Spleen (tissue), 11 donors: ENCODE data around the gene MED8. TPM values are rescaled to one million over a fixed set of nuclear protein-coding genes. Genes with fewer than 3 reads are reported as not detected.

ENCODE experiments used
- DNase-seq: peaks from one replicate; pipeline ENCODE4 v3.0.0-alpha.2; 2020
- H3K27ac ChIP-seq, 8 donors: fragments of 200-600 bp; sonication (generic) in 7 of 8; 1 replicate in 4 of 8; 2 replicates in 4 of 8; pipeline versions ENCODE4 v1.5.0 to v1.8.0; 2016 to 2021; ENCODE audit warnings: inconsistent platforms in 4 of 8, mild to moderate bottlenecking in 4 of 8, moderate library complexity in 1 of 8
- H3K27me3 ChIP-seq, 7 donors: fragments of 200-600 bp; sonication (generic) in 6 of 7; replicated peaks in 1 of 7; 1 replicate in 4 of 7; 2 replicates in 3 of 7; pipeline versions ENCODE4 v1.5.0 to v1.8.0; 2016 to 2021; ENCODE audit warnings: inconsistent platforms in 3 of 7, mild to moderate bottlenecking in 1 of 7
- H3K36me3 ChIP-seq, 6 donors: fragments of 200-600 bp; sonication (generic) in 5 of 6; 1 replicate in 4 of 6; 2 replicates in 2 of 6; pipeline versions ENCODE4 v1.5.0 to v1.8.0; 2016 to 2021; ENCODE audit warnings: inconsistent platforms in 2 of 6
- H3K4me1 ChIP-seq, 6 donors: fragments of 200-600 bp; sonication (generic) in 5 of 6; 1 replicate in 3 of 6; 2 replicates in 3 of 6; pipeline versions ENCODE4 v1.5.0 to v1.8.0; 2016 to 2021; ENCODE audit warnings: inconsistent platforms in 3 of 6
- H3K4me3 ChIP-seq, 8 donors: fragments of 200-600 bp; sonication (generic) in 7 of 8; 1 replicate in 4 of 8; 2 replicates in 4 of 8; pipeline versions ENCODE4 v1.5.0 to v1.8.0; 2016 to 2021; ENCODE audit warnings: inconsistent platforms in 4 of 8, mild to moderate bottlenecking in 4 of 8, moderate library complexity in 2 of 8
- H3K9me3 ChIP-seq, 8 donors: fragments of 200-600 bp; sonication (generic) in 7 of 8; 1 replicate in 4 of 8; 2 replicates in 4 of 8; pipeline versions ENCODE4 v1.5.0 to v1.8.0; 2016 to 2021; ENCODE audit warnings: inconsistent platforms in 4 of 8
- CTCF ChIP-seq, 11 experiments: fragments of 200-600 bp in 7 of 11; fragments of 450-650 bp in 4 of 11; sonication (generic) in 4 of 11; IDR thresholded peaks in 8 of 11; conservative IDR thresholded peaks in 3 of 11; 1 replicate in 7 of 11; 2 replicates in 4 of 11; pipeline versions ENCODE4 v1.4.0 to v1.8.0; 2016 to 2021; ENCODE audit warnings: antibody characterized with exemption in 11 of 11, inconsistent platforms in 4 of 11, mild to moderate bottlenecking in 1 of 11
- POLR2A ChIP-seq, 3 donors: fragments of 450-650 bp; IDR thresholded peaks; one replicate each; pipeline ENCODE4 v1.5.1; 2017; ENCODE audit warnings: antibody characterized with exemption in 3 of 3, mild to moderate bottlenecking in 1 of 3
- POLR2AphosphoS5 ChIP-seq, 3 donors: sonication (generic); formaldehyde crosslinking; IDR thresholded peaks; one replicate each; pipeline ENCODE4 v1.5.1; 2017; ENCODE audit warnings: antibody characterized with exemption in 3 of 3
- WGBS, 5 donors: extraction: QIAGEN DNeasy Blood & Tissue Kit in 3 of 5; methylation state at CpG; one replicate each; pipeline versions ENCODE4 v1.1.5 to v1.1.7; 2013 to 2018; 5-methylcytosine and 5-hydroxymethylcytosine counted together
- intact Hi-C: fragments of 100-400 bp; cut with DNase I; formaldehyde crosslinking; loops from one replicate; pipeline ENCODE4 v1.15.0; 2023; ENCODE audit warnings: low total_unique reads
- polyA plus RNA-seq, 3 donors: library from polyadenylated mRNA; stranded (reverse); fragments of 200-250 nt; gene quantifications; one replicate each; pipeline ENCODE4 v1.2.1, GENCODE V29; 2013
- total RNA-seq, 7 donors: library from RNA; depleted of rRNA in 3 of 7; stranded (reverse); fragments of >200 nt in 3 of 7; fragmentation: NEBNext Ultra II Directional in 4 of 7; extraction: Animal tissue kit (Norgen Biotek cat#: 25700) in 4 of 7; gene quantifications; one replicate each; pipeline versions ENCODE4 v1.1.0 to v1.2.1, GENCODE V29; 2016 to 2021
- donor health status: healthy with polysubstance abuse.
- donor health status: DM: no; HTN: no; CAD: no; lungs with moderate emphysema.
- donor health status: DM: no; HTN: no; CAD: no.
- donor health status: Bipolar disorder and iron deficiency.
- donor health status: healthy.
- donor health status: DM: no; HTN: no; CAD: no.
- donor health status: DM: yes; HTN: yes; CAD: no.

The MED8 gene
- total and polyA plus RNA-seq, 10 donors, result 18.3 to 38.3 (median 28.2) TPM

DNA sequence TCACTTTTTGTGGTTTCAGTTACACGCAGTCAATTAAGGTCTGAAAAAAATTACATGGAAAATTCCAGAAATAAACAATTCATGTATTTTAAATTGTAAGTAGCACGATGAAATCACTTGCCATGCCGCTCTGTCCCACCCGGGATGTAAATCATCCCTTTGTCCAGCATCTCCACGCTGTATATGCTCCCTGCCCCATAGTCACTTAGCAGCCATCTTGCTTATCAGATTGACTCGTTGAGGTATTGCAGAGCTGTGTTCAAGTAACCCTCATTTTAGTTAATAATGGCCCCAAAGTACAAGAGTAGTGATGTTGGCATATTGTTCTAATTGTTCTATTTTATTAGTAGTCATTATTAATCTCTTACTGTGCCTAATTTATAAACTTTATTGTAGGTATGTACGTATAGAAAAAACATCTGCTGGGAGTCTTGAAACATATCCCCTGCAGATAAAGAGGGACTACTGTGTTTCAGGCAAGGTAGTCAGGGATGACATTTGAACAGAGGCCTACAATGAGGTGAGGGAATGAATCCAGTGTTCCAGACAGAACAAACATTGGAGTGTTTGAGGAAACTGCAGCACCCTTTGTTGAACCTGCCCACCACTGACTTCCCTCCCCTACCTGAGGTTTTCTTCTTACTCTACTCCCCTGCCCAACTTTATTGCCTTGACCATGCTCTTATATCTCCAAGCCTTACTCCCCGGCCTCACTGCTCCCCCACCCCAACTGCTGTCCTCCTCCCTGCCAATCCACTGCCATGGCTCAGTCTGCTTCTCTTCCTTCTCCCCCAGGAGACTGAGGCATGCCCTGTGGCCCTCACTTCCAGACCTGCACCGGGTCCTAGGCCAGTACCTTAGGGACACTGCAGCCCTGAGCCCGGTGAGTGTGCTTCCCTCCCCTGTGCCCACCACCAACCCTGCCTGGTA, 37.9 kb downstream of the MED8 start:
- DNase-seq, result no peak
- H3K4me1 ChIP-seq, result peaks cover 0 to 7% (median 0%) of the 10 kb centered on the region in 6 donors
- no peaks in the 10 kb centered on the region for H3K27me3 ChIP-seq
- intact Hi-C loops, result no loop called here
- 85 to 90% (median 88%) methylated on average over 10 of the region's 10 CpGs for WGBS, 5 donors
- TF ChIP-seq POLR2AphosphoS5 (IDR thresholded peaks at IDR 0.05) (no peak), POLR2A (IDR thresholded peaks at IDR 0.05) (no peak), CTCF (IDR thresholded peaks at IDR 0.05 in 8 of 11, conservative IDR thresholded peaks at IDR 0.05 in 3 of 11) (no peak)
- H3K36me3 ChIP-seq, result peaks cover 0 to 4% (median 0%) of the 10 kb centered on the region in 6 donors
- no peaks in the 10 kb centered on the region for H3K9me3 ChIP-seq
- no peak overlapping the region for H3K27ac ChIP-seq
- no peak overlapping the region for H3K4me3 ChIP-seq

DNA sequence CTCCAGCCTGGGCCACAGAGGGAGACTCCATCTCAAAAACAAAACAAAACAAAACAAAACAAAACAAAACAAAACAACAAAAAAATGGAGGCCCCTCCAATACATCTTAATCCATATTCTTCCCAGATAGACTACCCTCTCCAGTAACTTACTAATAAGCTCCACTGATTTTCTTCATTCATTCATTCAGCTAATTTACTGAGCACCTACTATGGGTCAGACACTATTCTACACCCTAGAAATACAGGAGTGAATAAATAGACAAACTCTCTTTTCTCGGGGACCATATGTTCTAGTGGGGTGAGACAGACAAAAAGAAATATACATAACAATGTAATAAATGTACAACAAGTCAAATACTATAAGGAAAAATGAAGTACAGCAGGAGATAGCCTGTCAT, 38.6 kb downstream of the MED8 start:
- no peak overlapping the region for H3K4me3 ChIP-seq
- no peak for TF ChIP-seq POLR2AphosphoS5 (IDR thresholded peaks at IDR 0.05)
- TF ChIP-seq POLR2A (IDR thresholded peaks at IDR 0.05), result no peak
- TF ChIP-seq CTCF (IDR thresholded peaks at IDR 0.05 in 8 of 11, conservative IDR thresholded peaks at IDR 0.05 in 3 of 11), result no peak
- 80 to 95% (median 92%) methylated on average over 1 of the region's 1 CpG for WGBS, 5 donors

DNA sequence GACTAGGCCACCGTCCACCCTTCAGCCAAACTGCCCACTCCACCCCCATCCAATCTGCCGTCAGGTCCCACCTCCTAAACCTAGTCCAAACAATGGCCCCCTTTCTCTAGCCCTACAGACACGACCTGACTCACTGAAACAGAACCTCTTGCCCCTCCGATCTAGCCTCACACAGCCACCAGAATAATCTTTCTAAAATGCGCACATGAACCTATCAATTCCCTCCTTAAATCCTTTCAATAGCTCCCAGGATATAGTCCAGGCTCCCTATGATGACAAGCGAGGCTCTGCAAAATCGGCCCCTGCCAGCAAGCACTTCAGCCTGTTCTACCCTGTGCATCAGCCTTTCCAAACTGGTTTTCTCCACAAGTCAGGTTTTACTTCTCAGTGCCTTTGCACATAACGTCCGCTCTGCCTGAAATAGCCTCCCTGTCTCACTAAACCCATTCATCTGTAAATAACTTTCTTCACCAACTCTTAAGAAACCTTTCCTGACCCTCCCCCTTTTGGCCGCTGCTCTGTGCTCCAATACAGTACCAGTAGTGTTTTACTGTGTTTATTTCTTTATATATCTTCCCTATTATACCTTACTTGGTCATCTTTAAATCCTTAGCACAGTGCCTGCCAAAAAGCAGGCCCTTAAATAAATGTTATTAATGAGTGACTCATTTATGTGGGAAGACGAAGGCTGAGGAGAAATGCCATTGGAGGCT, 39.9 kb downstream of the MED8 start:
- DNase-seq, result no peak
- peaks cover 0 to 7% (median 0%) of the 10 kb centered on the region in 6 donors for H3K4me1 ChIP-seq
- no peaks in the 10 kb centered on the region for H3K27me3 ChIP-seq
- H3K9me3 ChIP-seq, result no peaks in the 10 kb centered on the region
- H3K36me3 ChIP-seq, result peaks cover 0 to 3% (median 0%) of the 10 kb centered on the region in 6 donors
- 68 to 85% (median 75%) methylated on average over 11 of the region's 11 CpGs for WGBS, 5 donors
- H3K4me3 ChIP-seq, result peak overlapping the region in 5 of 8 donors; percentile 39 to 69 (median 45)
- H3K27ac ChIP-seq, result peak overlapping the region; percentile 42 to 89 (median 84)
- intact Hi-C loops, result no loop called here
- no peak for TF ChIP-seq POLR2A (IDR thresholded peaks at IDR 0.05)
- TF ChIP-seq CTCF (IDR thresholded peaks at IDR 0.05 in 8 of 11, conservative IDR thresholded peaks at IDR 0.05 in 3 of 11), result no peak
- TF ChIP-seq POLR2AphosphoS5 (IDR thresholded peaks at IDR 0.05), result no peak

More for the DNA sequence above, 38.6 kb downstream of the MED8 start:
- DNase-seq, result no peak
- Histone ChIP-seq H3K4me1 (peaks cover 0 to 7% (median 0%) of the 10 kb centered on the region in 6 donors), H3K27ac (no peak overlapping the region), H3K36me3 (peaks cover 0 to 4% (median 0%) of the 10 kb centered on the region in 6 donors), H3K27me3 (no peaks in the 10 kb centered on the region), H3K9me3 (no peaks in the 10 kb centered on the region)
- intact Hi-C loops, result no loop called here
